Stimulated activated CD4-positive, alpha-beta T cell treated with anti-CD3 and anti-CD28 coated beads, Interleukin-2, amount 100 ng/mL, for 4 hours (primary cell): Measurements from ENCODE around the gene CHERP.

Experiments
- DNase-seq: peaks from one replicate; pipeline ENCODE4 v3.0.0-alpha.2; 2020; ENCODE audit warnings: low read depth

Gene CHERP

DNA sequence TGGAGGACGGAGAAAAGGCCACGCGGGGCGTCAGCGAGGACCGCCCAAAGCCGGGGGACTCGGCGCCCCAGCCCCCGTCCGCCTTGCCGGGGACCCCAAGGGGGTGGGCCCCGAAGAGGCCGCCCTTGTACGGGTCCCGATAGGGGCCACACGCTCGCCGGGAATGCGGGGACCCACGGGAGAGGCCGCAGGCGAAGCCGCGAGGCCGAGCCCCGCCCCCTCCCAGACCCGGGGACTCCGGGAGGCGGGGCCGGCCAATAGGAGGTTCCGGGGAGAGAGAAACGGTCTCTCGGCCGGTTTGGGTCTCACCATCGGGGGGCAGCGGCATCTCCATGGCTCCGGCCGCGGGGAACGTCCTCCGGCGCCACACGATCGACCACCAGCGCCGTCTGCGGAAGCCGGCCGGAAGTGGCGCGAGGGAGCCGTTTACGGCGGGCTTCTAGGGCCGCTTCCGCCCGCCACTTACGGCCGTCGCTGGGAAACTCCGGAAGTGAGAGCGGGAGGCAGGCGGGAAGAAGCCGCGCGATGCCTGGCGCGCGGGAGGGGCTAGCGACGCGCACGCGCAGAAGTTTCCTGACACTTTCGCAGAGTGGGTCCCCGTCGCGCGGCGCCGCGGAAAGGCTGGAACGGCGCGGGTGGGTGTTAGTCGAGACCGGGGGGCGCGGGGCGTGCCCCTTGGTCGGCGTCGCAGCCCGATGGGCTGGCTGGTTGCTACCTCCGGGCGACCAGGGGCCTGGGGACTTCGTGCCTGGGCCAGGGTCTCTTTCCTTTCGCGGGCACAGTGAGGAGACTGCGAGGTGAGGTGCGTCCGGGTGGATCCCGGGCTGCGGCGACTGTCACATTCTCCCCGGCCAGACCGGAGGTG is at the start of gene CHERP:
Gene CHERP, minus strand, starts transcription at position 393 of the 865 bp plus-strand sequence. Its CDS starts 59 bp downstream, at position 334.
- DNase-seq: peak; percentile 89

GRCh38 chr19:16590876-16591802 is 48.9 kb upstream of the CHERP start:
- no peak for DNase-seq

GRCh38 chr19:16589917-16590316 is 47.7 kb upstream of the CHERP start:
- DNase-seq: no peak

GRCh38 chr19:16588824-16589577 is 46.8 kb upstream of the CHERP start:
- no peak for DNase-seq

DNA sequence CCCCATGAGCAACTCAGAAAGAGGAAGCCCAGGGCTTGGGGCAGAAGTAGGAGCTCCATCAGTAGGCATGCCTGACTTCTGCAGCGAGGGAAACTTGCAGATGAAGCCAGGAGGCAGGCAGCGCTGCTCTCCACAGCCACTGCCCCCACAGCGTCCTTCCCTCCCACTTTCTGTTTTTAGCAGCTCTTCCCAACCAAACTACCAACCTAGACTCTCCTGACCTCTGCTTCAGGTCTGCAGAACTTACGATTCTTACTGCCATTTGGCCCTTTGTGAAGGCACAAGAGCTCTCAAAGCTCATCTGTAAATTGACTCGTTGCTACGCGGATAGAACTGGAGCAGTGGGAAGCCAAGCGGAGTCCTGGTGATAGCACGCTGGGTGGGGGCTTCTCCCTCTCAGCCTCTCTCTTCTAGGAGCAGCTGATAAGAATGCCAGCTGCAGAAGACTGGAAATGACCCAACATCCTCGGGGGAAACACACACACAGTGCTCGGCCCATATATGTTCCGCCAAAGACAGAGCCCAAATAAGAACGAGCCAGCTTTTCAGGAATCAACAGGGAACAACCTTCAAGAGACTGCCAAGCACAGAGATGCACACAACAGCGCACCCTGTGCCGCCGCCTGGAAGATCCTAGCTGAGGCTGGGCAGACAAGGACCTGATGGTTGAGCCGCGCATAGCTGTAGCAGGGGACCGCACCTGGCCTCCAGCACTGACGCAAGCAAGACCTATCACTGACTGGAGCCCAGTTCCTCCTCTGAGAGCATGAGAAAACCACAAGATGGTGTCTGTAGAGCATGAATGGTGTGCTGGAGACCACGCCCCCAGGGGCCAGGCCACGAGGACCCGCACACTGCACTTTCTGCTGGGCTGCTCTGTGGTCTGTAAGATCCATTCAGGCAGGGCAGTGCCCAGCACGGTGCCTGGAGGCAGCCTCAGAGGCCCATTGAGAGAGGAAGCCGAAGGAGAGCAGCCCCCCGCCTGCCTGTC is 45.9 kb upstream of the CHERP start:
- no peak for DNase-seq

- peak; percentile 57 for DNase-seq
Measured at GRCh38 chr19:16586991-16587832, 45.0 kb upstream of the CHERP start.

- no peak for DNase-seq
Measured at GRCh38 chr19:16586477-16586871, 44.2 kb upstream of the CHERP start.

- DNase-seq: no peak
Measured at GRCh38 chr19:16585808-16586476, 43.7 kb upstream of the CHERP start.

DNA sequence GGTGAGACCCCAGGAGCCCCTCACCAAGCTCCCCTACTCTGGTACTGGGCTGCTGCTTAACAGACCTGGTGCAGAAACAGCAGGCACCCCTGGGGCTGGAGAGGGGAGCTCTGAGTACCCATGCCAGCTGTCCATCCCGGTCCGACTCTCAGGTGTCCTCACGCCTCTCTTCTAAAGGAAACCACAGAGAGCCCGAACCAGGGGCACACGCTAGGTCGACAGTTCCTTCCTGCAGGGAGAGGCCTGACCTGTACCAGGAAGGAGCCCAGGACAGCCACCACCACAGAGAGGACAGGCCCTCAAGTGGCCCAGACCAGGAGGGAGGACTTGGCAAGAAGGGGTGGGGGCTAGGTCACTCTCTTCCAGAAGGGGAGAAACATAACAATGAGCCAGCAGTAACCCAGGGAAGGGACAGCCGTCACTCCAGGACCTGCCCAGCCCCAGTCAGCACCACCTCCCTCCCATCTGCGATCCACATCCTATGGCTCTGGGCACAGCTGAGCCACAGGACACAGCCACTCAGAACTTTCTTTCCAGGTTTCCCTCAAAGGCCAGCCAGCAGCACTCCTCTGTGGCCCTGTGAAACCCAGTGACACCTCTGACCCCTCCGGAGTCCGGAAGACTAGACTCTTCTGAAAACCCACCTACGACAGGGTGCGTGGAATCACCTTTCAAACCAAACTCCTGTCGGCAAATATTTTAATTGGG is 43.0 kb upstream of the CHERP start:
- DNase-seq: no peak

DNA sequence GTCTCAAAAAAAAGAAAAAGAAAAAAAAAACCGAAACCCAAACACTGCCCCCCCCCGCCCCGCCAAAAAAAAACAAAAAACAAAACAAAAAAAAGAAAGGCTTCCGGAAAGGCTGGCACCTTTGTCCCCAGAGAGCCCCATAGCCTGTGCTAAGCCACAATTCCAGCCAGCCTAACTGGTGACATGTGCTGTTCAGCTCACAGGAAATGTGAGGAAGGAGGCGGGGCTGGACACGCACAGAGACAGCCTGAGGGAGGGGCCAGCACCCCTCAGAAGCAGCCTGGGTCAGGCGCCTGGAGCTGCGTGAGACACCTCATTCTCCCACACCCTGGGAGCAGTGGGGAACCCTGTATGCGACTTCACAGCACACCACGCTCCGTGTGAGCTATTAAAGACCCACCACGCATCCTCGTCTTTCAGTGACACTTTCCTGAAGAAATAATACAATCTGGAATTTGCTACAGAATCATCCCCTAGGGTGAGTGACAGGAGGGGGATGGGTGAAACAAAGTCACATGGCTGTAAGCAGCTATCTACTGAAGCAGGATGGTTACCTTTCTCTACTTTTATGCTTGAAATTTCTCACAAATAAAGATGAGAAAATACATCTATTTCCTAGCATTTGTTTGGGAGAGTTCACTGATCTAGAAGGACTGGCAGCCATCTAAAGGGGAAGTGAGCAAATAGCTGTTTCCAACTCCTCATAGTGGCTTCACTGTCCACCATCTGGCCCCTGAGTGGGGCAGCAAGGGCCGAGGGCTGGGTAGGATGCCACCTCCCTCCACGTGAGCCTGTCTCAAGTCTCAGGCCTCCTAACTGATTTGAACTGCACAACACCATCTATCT is 42.2 kb upstream of the CHERP start:
- peak; percentile 80 for DNase-seq

DNA sequence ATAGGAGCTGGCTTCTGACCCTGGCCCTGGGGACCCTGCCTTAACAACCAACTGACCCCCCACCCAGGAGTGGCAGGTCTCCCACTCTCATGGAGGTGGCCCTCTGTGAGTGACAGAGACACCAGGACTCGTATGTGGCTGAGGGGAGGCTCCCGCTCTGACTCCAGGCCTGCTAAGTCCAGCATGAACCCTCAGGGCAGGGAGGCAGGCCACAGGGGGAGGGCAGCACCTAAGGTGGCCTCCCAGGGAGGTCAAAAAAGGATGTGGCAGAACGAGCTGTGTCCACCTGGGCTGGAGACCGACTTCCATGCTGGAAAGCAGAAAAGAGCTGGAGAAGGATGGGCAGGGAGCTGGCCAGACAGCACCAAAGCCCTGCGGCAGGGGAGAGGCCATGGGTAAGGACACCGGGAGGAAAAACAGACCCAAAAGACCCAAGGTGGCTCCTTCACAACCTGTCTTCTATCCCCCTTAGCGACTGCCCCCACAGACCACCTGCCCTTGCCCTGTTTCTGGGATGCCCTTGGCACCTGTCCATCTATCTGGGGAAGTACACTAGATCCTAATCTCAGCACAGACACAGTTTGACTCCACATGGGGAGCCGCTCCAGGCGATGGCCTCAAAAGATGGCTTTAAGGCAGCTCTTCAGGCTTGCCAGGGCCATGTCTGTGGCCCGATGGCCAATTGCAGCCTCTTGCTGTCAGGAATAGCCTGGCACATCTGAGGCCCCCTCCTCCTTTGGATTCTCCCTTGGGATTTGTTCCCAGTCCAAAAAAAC is 40.4 kb upstream of the CHERP start:
- DNase-seq: no peak

GRCh38 chr19:16581971-16582343 is 39.7 kb upstream of the CHERP start:
- no peak for DNase-seq

GRCh38 chr19:16581145-16581970 is 39.1 kb upstream of the CHERP start:
- DNase-seq: no peak

DNA sequence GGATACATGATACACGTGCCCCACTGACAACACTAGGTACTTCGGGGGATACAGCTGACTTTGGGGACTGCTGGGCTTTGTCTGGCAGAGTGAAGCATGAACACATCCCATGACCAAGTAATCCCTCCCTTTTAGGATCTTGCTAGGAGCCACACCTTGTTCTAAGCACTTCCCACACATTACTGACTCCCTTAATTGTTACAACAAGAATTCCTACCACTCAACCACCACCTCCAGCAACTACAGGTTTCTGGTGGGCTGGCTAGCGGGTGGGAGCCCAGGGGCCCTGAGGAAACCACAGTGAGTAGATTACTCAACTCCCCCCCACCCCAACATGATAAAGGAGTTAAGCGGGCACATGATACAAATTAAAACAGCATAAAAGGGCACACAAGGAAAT is 37.1 kb upstream of the CHERP start:
- DNase-seq: no peak

DNA sequence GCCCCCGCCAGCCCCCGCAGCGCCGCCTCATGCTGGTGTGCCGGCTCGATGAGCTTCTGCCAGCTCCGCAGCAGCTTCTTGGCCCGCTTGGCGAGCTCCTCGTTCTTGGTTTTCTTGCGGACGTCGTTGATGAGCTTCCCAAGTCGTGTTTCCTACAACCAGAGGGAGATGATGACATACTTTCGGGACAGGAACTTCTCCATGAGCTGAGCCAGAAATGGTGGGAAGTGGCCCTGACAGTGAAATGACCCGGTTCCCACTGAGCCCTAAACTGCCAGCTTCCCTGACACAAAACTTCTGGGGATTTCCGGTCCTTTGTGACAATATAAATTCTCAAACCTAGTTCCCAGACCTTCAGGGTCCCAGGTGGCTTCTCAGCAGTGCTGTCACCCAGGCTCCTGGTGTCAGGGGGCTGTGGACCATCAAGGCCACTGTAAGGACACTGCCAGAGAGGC is 35.3 kb upstream of the CHERP start:
- no peak for DNase-seq
